ENCODE measurements around the gene ZNRF4.

The ZNRF4 gene

GRCh38 chr19:5470264-5470671 lies 15.1 kb downstream of the ZNRF4 start:
- DNase-seq (ENCODE audit: low read depth), result no peak

GRCh38 chr19:5472286-5472685 lies 17.1 kb downstream of the ZNRF4 start:
- no peak overlapping the region for H3K4me3 ChIP-seq (ENCODE audit: low read depth, low read length)
- DNase-seq (ENCODE audit: low read depth), result no peak
- TF ChIP-seq CTCF (IDR thresholded peaks at IDR 0.05; ENCODE audit: insufficient read depth, low read depth, low read length, missing control alignments), result no peak

More at GRCh38 chr19:5470264-5470671, 15.1 kb downstream of the ZNRF4 start:
- TF ChIP-seq CTCF (IDR thresholded peaks at IDR 0.05; ENCODE audit: insufficient read depth, low read depth, low read length, missing control alignments), result no peak
- H3K4me3 ChIP-seq (ENCODE audit: low read depth, low read length), result no peak overlapping the region

GRCh38 chr19:5473646-5474045 lies 18.4 kb downstream of the ZNRF4 start:
- H3K4me3 ChIP-seq (ENCODE audit: low read depth, low read length), result no peak overlapping the region
- no peak for TF ChIP-seq CTCF (IDR thresholded peaks at IDR 0.05; ENCODE audit: insufficient read depth, low read depth, low read length, missing control alignments)
- no peak for DNase-seq (ENCODE audit: low read depth)

- no peak overlapping the region for H3K4me3 ChIP-seq (ENCODE audit: low read depth, low read length)
- TF ChIP-seq CTCF (IDR thresholded peaks at IDR 0.05; ENCODE audit: insufficient read depth, low read depth, low read length, missing control alignments), result no peak
- no peak for DNase-seq (ENCODE audit: low read depth)
These were observed 22.4 kb downstream of the ZNRF4 start for GRCh38 chr19:5477451-5478215.

DNA sequence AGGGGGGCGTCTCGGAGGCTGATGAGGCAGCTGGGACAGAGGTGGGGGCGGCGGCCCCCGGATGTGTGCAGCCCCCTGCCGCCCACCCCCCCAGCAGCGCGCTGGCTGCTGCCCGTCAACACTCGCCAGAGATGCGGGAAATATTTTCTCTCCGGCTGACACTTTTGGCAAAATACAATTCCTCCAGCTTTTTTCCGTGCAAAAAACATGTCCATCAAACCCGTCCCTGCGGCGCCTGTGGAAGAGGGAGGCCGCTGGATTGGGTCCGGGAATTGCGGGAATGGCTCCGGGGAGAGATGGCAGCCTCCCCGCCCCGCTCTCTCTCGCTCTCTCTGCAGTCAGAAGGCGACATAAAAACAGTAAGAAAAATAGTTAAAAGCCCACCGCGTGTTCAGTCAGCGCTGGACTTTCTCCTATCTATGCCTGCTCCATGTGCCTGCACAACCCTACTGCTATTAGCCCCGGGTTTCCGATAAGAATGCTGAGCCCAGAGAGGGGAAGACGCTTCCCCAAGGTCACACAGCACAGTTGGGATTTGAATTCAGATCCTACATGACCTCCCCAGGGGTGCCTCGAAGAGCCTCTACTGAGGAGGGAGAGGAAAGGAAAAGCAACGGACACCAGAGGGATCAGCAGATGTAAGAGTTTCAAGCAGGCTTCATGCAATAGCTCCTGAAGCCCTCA lies 23.2 kb downstream of the ZNRF4 start:
- no peak overlapping the region for H3K4me3 ChIP-seq (ENCODE audit: low read depth, low read length)
- DNase-seq (ENCODE audit: low read depth), result no peak
- no peak for TF ChIP-seq CTCF (IDR thresholded peaks at IDR 0.05; ENCODE audit: insufficient read depth, low read depth, low read length, missing control alignments)

GRCh38 chr19:5478925-5479588 lies 23.8 kb downstream of the ZNRF4 start:
- TF ChIP-seq CTCF (IDR thresholded peaks at IDR 0.05; ENCODE audit: insufficient read depth, low read depth, low read length, missing control alignments), result no peak
- no peak overlapping the region for H3K4me3 ChIP-seq (ENCODE audit: low read depth, low read length)
- DNase-seq (ENCODE audit: low read depth), result no peak
